Adrenal gland (tissue), 12 donors: ENCODE measurements around the gene ADARB2. TPM values are rescaled to one million over a fixed set of nuclear protein-coding genes. Genes with fewer than 3 reads are reported as not detected.

Experiments
- DNase-seq, 7 donors: peaks; one replicate each; pipeline ENCODE4 v3.0.0-alpha.2; 2019 to 2020
- H3K27ac ChIP-seq, 5 donors: fragments of 200-600 bp; sonication (generic) in 4 of 5; 1 replicate in 3 of 5; 2 replicates in 2 of 5; pipeline versions ENCODE4 v1.5.1 to v1.8.0; 2016 to 2020; ENCODE audit warnings: mild to moderate bottlenecking in 1 of 5
- H3K27me3 ChIP-seq: fragments of 200-600 bp; 2 replicates; pipeline ENCODE4 v1.8.0; 2021
- H3K36me3 ChIP-seq, 2 donors: fragments of 200-600 bp; replicated peaks in 1 of 2; 1 replicate in 1 of 2; 2 replicates in 1 of 2; pipeline versions ENCODE4 v1.5.1 to v1.8.0; 2018 to 2022
- H3K4me1 ChIP-seq, 2 donors: fragments of 200-600 bp; replicated peaks in 1 of 2; 1 replicate in 1 of 2; 2 replicates in 1 of 2; pipeline versions ENCODE4 v1.5.1 to v1.8.0; 2018 to 2021
- H3K4me3 ChIP-seq, 4 donors: fragments of 200-600 bp; sonication (generic) in 3 of 4; one replicate each; pipeline ENCODE4 v1.5.1; 2016 to 2018
- H3K9me3 ChIP-seq, 3 donors: fragments of 200-600 bp; sonication (generic) in 1 of 3; replicated peaks in 1 of 3; 1 replicate in 2 of 3; 2 replicates in 1 of 3; pipeline versions ENCODE4 v1.5.1 to v1.8.0; 2016 to 2021
- POLR2A ChIP-seq, 2 donors: fragments of 450-650 bp; IDR thresholded peaks; one replicate each; pipeline ENCODE4 v1.6.1; 2017; ENCODE audit warnings: antibody characterized with exemption in 2 of 2, mild to moderate bottlenecking in 2 of 2, moderate library complexity in 1 of 2
- WGBS, 4 donors: extraction: QIAGEN DNeasy Blood & Tissue Kit in 2 of 4; methylation state at CpG; one replicate each; pipeline versions ENCODE4 v1.1.5 to v1.1.7; 2013 to 2017; 5-methylcytosine and 5-hydroxymethylcytosine counted together
- intact Hi-C, 2 donors: fragments of 100-400 bp; cut with DNase I; formaldehyde crosslinking; loops; one replicate each; pipeline versions ENCODE4 v1.14.1 to v1.15.0; 2022 to 2023
- polyA plus RNA-seq, 3 donors: library from polyadenylated mRNA; stranded (reverse); fragments of 200-250 nt in 2 of 3; fragments of 350-450 nt in 1 of 3; fragmentation: Illumina TruSeq in 1 of 3; extraction: RNeasy Lipid Tissue Mini Kit (QIAGEN cat#74804) in 1 of 3; gene quantifications; one replicate each; pipeline ENCODE4 v1.2.3, GENCODE V29; 2013 to 2014
- total RNA-seq, 9 donors: library from RNA; depleted of rRNA in 4 of 9; stranded (reverse); fragments of >200 nt in 4 of 9; fragments of 120-200 nt in 1 of 9; fragmentation: NEBNext Ultra II Directional in 1 of 9; extraction: Animal tissue kit (Norgen Biotek cat#: 25700) in 1 of 9; gene quantifications; one replicate each; pipeline versions ENCODE4 v1.1.0 to v1.2.4, GENCODE V29; 2013 to 2023
- TF ChIP-seq, protein P1 (sequence below), 6 experiments: fragments of 450-650 bp in 4 of 6; fragments of 200-600 bp in 2 of 6; sonication (generic) in 1 of 6; IDR thresholded peaks; 1 replicate in 5 of 6; 2 replicates in 1 of 6; pipeline versions ENCODE4 v1.5.1 to v1.8.0; 2016 to 2021; ENCODE audit warnings: antibody characterized with exemption in 6 of 6, mild to moderate bottlenecking in 2 of 6, moderate library complexity in 1 of 6
- donor health status: healthy with polysubstance abuse.
- donor health status: Bipolar disorder and iron deficiency.
- donor health status: DM: yes; HTN: yes; CAD: no.
- donor health status: DM: no; HTN: no; CAD: no.
- donor health status: DM: no; HTN: no; CAD: no.
- donor health status: DM: yes; HTN: yes; CAD: no.

Gene ADARB2
- total and polyA plus RNA-seq, 12 donors = 0.14 to 3.1 (median 0.91) TPM

DNA sequence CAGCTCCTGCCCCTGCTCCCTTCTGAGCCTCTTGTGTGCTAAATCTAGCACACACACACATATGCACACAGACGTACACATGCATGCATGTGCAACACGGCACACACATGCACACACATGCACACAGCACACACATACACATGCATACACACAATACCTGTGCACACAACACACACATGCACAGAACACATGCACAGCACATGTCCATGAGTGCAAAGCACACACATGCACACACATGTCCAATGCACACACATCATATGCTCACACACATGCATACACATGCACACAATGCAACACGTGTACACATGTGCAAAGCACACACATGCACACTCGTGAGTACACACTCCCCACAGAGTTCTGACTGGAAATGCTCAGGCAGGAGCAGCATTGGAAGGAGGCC is 566.1 kb downstream of the ADARB2 start:
- Histone ChIP-seq H3K4me1 (no peaks in the 10 kb centered on the region), H3K36me3 (no peaks in the 10 kb centered on the region), H3K27me3 (no peaks in the 10 kb centered on the region), H3K9me3 (no peaks in the 10 kb centered on the region), H3K27ac (no peak overlapping the region), H3K4me3 (no peak overlapping the region)
- intact Hi-C loops = no loop called here
- 48 to 86% (median 78%) methylated on average over 3 to 4 of the region's 4 CpGs for WGBS, 4 donors
- TF ChIP-seq POLR2A (IDR thresholded peaks at IDR 0.05) = no peak
- TF ChIP-seq, protein P1, sequence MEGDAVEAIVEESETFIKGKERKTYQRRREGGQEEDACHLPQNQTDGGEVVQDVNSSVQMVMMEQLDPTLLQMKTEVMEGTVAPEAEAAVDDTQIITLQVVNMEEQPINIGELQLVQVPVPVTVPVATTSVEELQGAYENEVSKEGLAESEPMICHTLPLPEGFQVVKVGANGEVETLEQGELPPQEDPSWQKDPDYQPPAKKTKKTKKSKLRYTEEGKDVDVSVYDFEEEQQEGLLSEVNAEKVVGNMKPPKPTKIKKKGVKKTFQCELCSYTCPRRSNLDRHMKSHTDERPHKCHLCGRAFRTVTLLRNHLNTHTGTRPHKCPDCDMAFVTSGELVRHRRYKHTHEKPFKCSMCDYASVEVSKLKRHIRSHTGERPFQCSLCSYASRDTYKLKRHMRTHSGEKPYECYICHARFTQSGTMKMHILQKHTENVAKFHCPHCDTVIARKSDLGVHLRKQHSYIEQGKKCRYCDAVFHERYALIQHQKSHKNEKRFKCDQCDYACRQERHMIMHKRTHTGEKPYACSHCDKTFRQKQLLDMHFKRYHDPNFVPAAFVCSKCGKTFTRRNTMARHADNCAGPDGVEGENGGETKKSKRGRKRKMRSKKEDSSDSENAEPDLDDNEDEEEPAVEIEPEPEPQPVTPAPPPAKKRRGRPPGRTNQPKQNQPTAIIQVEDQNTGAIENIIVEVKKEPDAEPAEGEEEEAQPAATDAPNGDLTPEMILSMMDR (IDR thresholded peaks at IDR 0.05) = no peak
- no peak for DNase-seq

DNA sequence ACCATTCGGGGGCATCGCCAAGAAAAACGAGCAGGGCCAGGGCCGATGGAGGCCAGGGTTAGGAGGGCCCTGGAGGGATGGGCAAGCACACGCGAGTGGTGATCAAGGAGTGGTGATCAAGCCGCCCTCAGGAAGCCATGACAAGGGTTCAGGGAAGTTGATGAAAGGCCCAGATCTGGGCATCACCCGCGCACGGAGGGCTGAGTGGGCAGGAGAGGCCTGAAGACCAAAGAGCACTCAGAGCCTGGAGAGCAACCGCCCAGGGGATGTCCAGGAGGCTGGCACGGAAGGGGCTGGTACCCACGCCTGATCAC is 566.5 kb downstream of the ADARB2 start:
- H3K4me3 ChIP-seq = no peak overlapping the region
- no peak overlapping the region for H3K27ac ChIP-seq
- 71 to 95% (median 89%) methylated on average over 8 to 13 of the region's 13 CpGs for WGBS, 4 donors
- H3K4me1 ChIP-seq = no peaks in the 10 kb centered on the region
- TF ChIP-seq POLR2A (IDR thresholded peaks at IDR 0.05) = no peak
- H3K27me3 ChIP-seq = no peaks in the 10 kb centered on the region
- intact Hi-C loops = no loop called here
- DNase-seq = no peak
- no peaks in the 10 kb centered on the region for H3K9me3 ChIP-seq
- H3K36me3 ChIP-seq = no peaks in the 10 kb centered on the region

DNA sequence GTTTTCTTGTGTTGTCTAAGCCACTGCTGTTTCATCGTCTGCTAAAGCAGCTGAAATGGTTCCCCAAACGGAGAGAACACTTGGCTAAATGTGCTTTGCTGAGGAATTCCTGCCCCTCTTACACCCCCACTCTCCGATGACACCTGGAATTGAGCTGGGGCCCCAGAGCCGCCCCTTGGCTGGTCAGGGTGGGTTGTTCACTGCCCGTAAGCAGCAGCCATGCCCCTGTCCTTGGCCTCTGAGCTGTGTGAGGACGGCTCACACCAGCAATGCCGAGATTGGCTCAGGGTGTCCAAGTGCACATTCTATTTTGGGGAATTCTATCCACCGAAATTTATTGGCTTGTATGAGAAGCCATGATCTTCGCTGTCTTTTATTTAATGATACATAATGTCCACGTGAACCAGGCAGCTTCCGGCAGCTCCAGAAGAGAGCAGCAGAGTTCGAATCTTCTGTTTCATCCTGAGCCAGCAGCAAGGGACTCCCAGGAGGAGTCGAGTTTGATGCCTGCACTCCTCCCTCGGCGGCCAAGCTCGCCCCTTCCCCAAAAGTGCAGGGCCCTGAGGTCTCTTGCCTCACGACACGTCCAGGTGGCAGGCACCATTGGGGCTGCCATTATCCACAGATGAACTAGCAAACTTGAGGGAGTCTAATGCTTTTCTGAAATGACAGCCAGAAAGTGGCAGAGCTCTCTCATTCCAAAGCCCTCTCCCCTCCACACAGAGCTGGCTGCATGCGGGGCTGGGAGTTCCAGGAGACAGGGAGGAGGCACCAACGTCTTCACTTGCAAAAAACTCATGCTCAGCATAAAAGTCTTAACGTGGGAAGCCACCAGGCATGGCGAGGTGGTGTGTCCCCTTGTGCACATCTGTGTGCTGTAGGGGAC is 567.1 kb downstream of the ADARB2 start:
- no peak for TF ChIP-seq POLR2A (IDR thresholded peaks at IDR 0.05)
- TF ChIP-seq, protein P1 (IDR thresholded peaks at IDR 0.05) = no peak
- Histone ChIP-seq H3K4me1 (no peaks in the 10 kb centered on the region), H3K27ac (no peak overlapping the region), H3K4me3 (no peak overlapping the region), H3K9me3 (no peaks in the 10 kb centered on the region), H3K36me3 (no peaks in the 10 kb centered on the region), H3K27me3 (no peaks in the 10 kb centered on the region)
- intact Hi-C loops = no loop called here
- DNase-seq = no peak
- 46 to 57% (median 52%) methylated on average over 19 to 22 of the region's 22 CpGs for WGBS, 4 donors

DNA sequence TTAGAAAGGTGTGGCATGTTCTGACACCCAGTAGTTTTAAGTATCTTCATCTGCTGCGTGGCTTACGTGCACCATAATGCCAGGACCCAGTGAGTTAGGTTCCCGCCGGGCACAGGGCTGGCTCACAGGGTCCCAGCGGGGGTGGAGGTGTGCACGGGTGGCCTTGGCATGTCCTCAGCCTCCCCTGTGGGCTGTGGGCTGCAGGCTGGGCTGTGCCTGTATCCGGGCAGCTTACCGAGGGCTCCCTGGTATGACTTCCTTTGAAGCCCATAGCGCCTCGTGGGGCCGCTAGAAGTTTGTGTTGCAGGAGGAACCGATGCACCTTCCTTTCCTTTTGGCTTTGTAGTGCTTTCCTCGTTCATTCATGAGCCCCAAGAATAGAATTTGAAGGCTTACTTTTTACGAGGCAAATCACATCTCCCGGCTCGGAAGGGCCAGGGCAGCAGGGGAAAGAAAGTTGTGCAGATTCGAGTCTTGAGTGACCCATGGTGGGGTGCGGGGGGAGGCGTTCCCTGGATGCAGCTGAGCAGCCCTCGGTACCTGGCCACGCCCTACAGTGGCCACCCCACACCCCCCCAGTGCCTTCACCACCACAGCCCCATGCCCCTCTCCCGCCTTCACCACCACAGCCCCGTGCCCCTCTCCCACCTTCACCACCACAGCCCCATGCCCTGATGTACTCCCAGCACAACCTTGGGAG is 568.0 kb downstream of the ADARB2 start:
- Histone ChIP-seq H3K27ac (no peak overlapping the region), H3K36me3 (no peaks in the 10 kb centered on the region), H3K9me3 (no peaks in the 10 kb centered on the region), H3K4me3 (no peak overlapping the region), H3K4me1 (no peaks in the 10 kb centered on the region), H3K27me3 (no peaks in the 10 kb centered on the region)
- TF ChIP-seq POLR2A (IDR thresholded peaks at IDR 0.05) = no peak
- TF ChIP-seq, protein P1 (IDR thresholded peaks at IDR 0.05) = no peak
- DNase-seq = no peak
- intact Hi-C loops = no loop called here
- WGBS, 4 donors = 69 to 75% (median 72%) methylated on average over 11 to 23 of the region's 23 CpGs
